Stimulated activated naive B cell treated with anti-CD40 and anti-IgM and Interleukin-4, amounts not matched to agents 10 μg/mL and 1 μg/mL and 100 μg/mL, for 72 hours (primary cell): ENCODE results near the gene LANCL2.

Experiments used
- ATAC-seq, 2 donors: fragments of 150-1000 bp; cut with Tn5 transposase; replicated peaks; 2 replicates each; pipeline ENCODE4 v1.10.0; 2021; ENCODE audit warnings: moderate library complexity in 1 of 2
- DNase-seq: peaks from one replicate; pipeline ENCODE4 v3.0.0; 2021
- H3K27ac Mint-ChIP-seq: one replicate; pipeline ENCODE4 v1.8.0; 2022; ENCODE audit warnings: mild to moderate bottlenecking, mixed read lengths
- H3K27me3 Mint-ChIP-seq, 2 donors: one replicate each; pipeline ENCODE4 v1.8.0; 2022; ENCODE audit warnings: mixed read lengths in 2 of 2
- H3K36me3 Mint-ChIP-seq, 2 donors: one replicate each; pipeline ENCODE4 v1.8.0; 2022; ENCODE audit warnings: mixed read lengths in 2 of 2, mild to moderate bottlenecking in 1 of 2
- H3K4me1 Mint-ChIP-seq, 2 donors: one replicate each; pipeline ENCODE4 v1.8.0; 2022; ENCODE audit warnings: mixed read lengths in 2 of 2, mild to moderate bottlenecking in 1 of 2
- H3K4me3 Mint-ChIP-seq, 2 donors: one replicate each; pipeline ENCODE4 v1.8.0; 2022; ENCODE audit warnings: mild to moderate bottlenecking in 2 of 2, mixed read lengths in 2 of 2, moderate library complexity in 1 of 2
- H3K9me3 Mint-ChIP-seq, 2 donors: one replicate each; pipeline ENCODE4 v1.8.0; 2022; ENCODE audit warnings: mixed read lengths in 2 of 2, mild to moderate bottlenecking in 1 of 2

Gene LANCL2

GRCh38 chr7:55481155-55481554 is 116.0 kb downstream of the LANCL2 start:
- no peak overlapping the region for H3K4me3 Mint-ChIP-seq
- ATAC-seq = no peak
- H3K36me3 Mint-ChIP-seq = peaks cover 58 to 74% of the 10 kb centered on the region in 2 donors
- H3K27ac Mint-ChIP-seq = peak overlapping the region; percentile 89
- DNase-seq = no peak
- H3K4me1 Mint-ChIP-seq = peaks cover 24 to 45% of the 10 kb centered on the region in 2 donors
- H3K9me3 Mint-ChIP-seq = no peaks in the 10 kb centered on the region
- no peaks in the 10 kb centered on the region for H3K27me3 Mint-ChIP-seq

- no peak for DNase-seq
- Mint-ChIP-seq H3K27ac (peak overlapping the region; percentile 81), H3K27me3 (no peaks in the 10 kb centered on the region), H3K4me1 (peaks cover 22 to 42% of the 10 kb centered on the region in 2 donors), H3K36me3 (peaks cover 59 to 74% of the 10 kb centered on the region in 2 donors), H3K4me3 (no peak overlapping the region), H3K9me3 (no peaks in the 10 kb centered on the region)
- ATAC-seq = no peak
Observed at GRCh38 chr7:55483046-55483445, 117.9 kb downstream of the LANCL2 start.
